HG03558 (cell line): ENCODE data around the gene FCHO1.

Experiments used
- ATAC-seq: cut with Tn5 transposase; IDR thresholded peaks from one replicate; pipeline ENCODE4 v1.9.1; 2021; ENCODE audit warnings: moderate number of reproducible peaks; ENCODE audit not compliant: unreplicated experiment; ENCODE audit errors: extremely low read depth

The FCHO1 gene, protein sequence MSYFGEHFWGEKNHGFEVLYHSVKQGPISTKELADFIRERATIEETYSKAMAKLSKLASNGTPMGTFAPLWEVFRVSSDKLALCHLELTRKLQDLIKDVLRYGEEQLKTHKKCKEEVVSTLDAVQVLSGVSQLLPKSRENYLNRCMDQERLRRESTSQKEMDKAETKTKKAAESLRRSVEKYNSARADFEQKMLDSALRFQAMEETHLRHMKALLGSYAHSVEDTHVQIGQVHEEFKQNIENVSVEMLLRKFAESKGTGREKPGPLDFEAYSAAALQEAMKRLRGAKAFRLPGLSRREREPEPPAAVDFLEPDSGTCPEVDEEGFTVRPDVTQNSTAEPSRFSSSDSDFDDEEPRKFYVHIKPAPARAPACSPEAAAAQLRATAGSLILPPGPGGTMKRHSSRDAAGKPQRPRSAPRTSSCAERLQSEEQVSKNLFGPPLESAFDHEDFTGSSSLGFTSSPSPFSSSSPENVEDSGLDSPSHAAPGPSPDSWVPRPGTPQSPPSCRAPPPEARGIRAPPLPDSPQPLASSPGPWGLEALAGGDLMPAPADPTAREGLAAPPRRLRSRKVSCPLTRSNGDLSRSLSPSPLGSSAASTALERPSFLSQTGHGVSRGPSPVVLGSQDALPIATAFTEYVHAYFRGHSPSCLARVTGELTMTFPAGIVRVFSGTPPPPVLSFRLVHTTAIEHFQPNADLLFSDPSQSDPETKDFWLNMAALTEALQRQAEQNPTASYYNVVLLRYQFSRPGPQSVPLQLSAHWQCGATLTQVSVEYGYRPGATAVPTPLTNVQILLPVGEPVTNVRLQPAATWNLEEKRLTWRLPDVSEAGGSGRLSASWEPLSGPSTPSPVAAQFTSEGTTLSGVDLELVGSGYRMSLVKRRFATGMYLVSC

DNA sequence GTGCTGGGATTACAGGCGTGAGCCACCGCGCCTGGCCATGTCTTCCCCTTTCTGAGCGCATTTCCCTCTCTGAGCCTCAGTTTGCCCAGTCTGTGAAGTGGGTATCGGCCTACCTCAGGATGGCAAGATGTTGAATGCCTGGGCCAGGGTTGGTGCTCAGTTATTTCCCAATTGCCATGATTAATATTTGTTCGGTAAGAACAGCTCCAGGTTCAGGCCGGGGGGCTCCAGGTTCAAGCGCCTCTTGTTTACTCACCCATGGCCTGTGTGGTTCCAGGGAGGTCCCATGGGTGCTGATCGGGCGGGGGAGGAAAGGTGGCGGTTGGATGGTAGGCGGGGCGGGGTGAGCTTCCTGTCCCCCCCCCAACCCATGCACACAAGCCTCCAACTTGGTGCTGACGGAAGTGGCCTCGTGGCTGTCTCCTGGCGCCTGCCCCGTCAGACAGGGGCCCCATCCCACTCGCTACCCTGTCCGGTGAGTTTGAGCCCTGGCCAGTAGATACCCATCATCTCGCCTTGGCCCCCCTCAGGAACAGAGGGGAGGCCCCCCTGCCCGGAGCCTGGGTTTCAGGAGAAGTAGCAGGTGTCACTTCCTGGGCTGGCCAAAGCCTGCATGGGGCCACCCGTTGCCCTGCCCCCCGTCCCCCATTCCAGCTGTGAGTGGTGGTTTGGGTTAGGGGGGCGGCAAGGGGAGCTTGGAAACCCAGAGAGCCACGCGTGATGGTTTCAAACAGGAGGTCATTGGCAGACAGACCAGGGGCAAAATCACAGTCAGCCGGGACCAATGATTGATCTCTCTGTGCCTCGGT is at the start of gene FCHO1:
Gene FCHO1 (plus strand): TSS at position 375 of the 809 bp plus-strand sequence. CDS start 3,688 bp downstream, outside the sequence.
- ATAC-seq, result no peak

DNA sequence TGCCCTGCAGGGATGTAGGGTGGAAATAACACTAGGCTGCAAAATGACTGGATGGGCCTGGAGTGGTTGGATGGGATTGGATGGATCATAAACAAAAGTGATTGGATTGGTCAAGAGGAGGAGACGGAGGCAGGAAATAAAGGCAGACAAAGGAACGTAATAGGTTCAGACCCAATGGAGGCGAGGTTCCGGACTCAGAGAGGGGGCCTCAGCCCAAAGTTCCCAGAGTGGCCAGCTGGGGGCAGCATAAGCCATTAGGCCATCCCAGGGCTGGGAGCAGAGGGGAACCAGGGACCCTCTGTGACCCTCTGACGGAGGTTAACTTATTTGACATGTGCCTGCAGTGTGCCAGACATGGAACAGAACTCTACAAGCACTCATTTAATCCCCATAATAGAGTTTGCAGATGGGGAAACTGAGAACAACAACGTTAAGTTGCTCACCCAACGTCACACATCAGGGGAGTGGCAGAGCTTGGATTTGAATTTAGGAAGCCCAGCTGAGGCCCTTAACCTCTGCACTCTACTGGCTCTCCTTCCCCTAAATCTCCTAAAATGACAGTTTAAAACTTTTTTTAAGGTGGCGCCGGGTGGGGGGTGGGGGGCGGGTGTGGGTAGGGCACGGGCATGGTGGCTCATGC is 47.3 kb upstream of the FCHO1 start:
- no peak for ATAC-seq

DNA sequence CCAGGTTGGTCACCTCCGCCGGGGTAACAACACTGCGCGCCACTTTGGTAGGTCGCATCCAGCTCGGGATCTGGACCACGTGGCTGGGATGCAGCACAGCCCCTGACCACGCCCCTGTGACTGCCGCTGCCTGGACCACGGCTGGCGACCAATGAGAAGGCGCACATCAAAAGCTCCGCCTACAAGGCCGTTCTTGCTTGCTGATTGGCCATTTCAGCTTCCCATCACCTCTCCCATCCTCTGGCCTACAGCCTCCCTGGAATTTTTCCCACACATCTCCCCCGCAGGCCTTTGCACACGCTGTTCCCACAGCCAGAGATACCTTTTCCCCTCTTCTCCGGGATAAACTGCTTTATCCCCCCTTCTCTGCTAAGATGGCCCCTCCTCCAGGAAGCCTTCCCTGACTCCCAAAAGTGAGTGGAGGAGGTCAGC is 44.5 kb upstream of the FCHO1 start:
- no peak for ATAC-seq

DNA sequence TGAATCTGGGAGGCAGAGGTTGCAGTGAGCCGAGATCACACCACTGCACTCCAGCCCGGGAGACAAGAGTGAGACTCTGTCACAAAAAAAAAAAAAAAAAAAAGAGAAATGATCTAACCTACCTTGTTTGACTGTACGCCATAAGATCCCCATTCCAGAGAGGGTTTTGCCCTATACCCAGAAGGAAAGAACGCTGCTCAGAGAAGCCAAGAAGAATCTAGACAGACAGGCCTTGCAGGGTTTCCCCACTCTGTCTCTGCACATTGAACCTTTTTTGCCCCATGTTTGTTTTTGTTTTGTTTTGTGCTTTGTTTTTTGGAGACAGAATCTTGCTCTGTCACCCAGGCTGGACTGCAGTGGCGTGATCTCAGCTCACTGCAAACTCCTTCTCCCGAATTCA is 39.4 kb upstream of the FCHO1 start:
- no peak for ATAC-seq

DNA sequence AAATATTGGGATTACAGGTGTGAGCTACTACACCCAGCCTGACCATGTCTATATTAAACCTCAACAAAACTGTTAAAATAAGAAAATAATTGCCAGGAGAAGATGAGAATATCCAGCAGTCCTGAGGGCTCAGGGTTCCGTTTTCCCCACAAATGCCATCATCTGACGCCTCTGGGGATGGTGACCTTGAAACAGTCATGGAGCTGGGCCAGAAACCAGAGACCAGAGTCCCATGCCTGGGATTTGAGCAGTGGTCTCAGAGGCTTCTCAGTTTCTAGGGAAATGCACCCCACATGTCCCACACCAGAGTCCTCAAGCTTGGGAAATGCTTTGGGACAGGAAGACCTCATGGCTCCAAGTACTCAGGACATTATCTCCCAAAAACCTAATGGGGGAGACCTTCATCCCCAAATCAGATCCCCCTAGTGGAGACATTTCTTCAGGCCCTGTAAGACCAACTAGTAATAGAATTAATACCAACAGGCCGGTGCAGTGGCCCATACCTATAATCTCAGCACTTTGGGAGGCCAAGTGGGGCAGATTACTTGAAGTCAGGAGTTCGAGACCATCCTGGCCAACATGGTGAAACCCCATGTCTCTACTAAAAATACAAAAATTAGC is 34.9 kb upstream of the FCHO1 start:
- no peak for ATAC-seq

DNA sequence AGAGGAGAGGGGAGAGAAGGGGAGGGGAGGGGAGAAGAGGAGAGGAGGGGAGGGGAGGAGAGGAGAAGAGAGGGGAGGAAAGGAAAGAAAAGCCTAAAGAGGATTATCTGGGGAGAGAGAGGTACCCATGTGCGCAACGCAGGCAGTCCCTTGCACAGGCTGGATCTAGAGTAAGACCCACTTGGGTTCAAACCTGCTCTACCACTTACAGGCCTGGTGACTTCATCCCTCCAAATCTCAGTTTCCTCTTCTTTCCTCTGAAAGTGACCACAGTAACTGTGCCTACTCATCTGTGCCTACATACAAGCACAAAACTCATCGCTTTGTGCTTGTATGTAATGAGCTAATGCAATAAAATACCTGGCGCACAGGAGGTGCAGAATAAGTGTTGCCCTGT is 32.7 kb upstream of the FCHO1 start:
- ATAC-seq, result no peak

DNA sequence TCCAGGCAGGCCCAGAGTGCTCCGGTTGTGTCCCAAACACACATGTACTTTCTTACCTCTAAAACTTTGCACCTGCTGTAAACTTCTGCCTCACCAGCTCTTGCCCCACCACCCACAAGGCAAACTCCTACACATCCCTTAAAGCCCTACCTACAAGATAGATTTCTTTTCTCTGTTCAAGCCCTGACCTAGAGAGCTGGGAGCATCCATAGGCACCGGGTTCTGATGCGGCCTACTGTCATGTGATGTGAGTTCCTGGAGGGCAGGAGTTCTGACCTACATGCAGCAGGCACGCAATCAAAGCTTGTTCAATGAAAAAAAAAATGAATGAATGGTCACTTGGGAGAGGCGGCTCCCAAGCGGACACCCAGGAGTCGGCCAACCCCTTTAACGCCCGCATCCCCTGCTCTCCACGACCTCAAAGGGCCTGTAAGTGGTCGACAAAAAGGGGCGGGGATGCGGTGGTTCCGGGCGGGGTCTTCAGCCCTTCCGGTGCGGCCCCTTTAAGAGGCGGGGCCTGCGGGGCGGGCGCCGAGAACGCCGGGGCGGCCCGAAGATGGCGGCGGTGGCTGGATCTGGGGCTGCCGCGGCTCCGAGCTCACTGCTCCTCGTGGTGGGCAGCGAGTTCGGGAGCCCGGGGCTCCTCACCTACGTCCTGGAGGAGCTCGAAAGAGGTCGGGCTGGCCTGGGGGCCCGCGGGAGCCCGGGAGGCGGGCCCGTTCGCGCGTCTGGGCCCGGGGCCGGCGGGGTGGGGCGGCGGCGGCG is 32.1 kb upstream of the FCHO1 start, which contains the start of gene MAP1S:
Gene MAP1S (plus strand): TSS at position 534 of the 765 bp plus-strand sequence. CDS start 23 bp downstream, at position 557.
- ATAC-seq, result no peak

DNA sequence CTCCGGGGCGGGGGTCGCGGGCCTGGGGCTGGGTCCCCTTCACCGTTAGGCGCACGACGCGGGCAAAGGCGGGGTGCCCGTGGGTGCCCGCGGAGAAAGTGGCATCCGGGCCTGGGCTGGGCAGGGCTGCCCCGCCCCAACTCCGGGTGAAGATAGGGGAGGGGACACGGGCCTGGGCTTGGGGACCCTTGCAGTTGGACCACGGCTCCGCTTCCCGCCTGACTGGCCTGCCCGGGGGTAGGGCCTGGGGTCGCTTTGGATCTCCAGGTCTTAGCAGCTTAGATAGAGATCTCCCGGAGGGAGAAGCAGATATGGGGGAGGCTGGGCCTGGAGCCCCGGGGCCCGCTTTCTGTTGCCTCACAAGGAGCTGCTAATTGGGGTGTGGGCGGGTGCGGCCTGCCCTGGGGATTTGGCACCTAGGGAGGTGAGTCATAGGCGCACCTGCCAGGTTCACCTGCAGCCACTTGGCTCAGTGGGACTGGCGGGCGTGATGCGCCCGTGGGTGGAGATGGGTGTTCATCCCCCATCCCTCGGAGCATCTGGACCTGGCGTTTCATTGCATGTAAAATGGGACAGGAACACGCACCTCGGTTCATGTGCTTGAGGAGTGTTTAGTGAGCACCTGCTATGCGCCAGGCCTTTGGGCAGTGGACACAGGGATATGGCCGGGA is 31.4 kb upstream of the FCHO1 start:
- no peak for ATAC-seq

DNA sequence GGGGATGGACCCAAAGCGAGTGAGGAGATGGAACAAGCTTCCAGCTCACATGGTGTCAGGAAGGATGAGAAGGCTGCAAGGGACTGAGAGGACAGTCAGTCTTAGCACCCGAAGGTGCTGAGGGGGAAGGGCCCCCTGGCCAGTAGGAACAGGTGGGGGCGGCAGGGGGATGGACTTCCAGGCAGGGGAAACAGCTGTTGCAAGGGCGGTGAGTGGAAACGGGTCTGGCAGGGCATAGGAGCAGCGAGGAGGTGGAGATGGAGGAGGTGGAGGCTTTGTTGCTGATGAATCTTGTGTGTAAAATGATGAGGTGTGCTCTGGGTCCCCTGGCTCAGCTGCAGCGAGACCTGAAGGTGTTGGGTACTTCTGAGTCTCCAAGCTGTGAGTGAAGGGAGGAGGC is 30.8 kb upstream of the FCHO1 start:
- no peak for ATAC-seq

DNA sequence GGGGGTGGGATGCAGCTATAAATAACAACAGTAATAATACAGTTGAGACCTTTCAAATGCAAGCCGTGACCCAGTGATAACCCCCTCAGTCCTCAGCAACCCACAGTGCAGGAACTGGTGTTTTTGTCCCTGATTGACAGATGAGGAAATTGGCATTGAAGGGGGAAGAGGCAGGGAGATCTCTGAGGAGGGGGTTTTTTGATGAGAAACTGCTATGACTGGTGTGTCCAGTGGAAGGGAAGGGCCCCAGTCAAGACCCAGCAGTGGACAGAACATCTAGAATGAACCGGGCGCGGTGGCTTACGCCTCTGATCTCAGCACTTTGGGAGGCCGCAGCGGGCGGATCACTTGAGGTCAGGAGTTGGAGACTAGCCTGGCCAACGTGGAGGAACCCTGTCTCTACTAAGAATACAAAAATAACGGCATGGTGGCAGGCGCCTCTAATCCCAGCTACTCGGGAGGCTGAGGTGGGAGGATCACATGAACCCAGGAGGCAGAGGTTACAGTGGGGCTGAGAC is 30.1 kb upstream of the FCHO1 start:
- ATAC-seq, result no peak

DNA sequence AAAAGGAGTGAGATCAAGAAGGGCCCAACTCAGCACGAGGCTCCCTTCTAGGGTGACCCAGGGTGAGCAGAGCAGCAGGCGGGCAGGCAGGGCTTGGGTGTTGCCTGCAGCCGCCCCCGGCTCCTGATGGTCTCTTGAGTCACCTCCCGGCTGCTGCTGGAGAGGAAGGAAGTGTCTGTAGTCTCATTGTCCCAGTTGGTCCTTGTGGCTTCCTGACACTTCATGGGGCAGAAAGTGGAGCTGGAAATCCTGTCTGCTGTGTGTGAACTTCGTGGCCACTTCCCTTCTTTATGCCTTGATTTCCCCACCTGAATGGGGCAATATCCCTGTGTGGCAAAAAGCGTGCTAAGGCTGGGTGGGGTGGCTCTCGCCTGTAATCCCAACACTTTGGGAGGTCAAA is 29.5 kb upstream of the FCHO1 start:
- no peak for ATAC-seq

DNA sequence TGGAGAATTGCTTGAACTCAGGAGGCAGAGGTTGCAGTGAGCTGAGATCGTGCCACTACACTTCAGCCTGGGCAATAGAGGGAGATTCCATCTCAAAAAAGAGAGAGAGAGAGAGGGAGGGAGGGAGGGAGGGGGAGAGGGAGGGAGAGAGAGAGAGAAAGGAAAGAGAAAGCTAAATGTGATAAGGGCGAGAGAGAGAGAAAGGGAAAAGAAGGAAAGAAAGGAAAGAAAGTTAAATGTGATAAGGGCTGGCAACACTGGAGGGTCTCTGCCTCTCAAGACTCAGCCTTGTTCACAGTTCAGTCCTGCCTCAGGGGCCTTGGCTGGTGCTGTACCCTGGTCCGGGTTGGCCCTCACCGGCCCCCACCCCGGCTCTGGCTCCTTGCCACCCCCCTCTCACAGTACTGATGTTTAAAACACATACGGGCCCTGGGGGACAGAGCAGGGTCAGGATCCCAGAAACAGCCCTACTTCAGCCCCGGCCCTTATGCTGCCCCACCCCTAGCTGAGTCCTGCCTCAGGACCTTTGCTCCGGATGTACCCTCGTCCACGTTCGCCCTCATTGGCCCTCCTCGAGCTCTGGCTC is 28.5 kb upstream of the FCHO1 start:
- ATAC-seq, result no peak

DNA sequence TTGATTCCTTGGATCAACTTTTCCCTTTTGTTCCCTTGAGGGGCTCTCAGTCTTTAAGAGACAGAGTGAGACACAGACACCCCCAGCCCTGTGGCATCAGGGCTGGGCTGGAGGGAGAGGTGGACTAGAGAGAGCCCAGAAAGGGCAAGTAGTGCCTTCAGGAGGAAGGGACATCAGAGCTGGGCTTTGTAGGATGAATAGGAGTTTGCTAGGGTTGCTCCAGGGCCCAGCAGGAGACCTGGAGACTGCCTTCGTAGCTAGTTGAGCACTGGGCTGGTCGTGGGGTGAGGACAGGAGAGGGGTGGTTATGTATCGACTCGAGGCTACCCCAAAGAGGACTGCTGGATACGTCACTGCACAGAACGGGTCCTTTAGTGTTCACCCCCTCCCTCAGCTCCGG is 26.6 kb upstream of the FCHO1 start:
- no peak for ATAC-seq

DNA sequence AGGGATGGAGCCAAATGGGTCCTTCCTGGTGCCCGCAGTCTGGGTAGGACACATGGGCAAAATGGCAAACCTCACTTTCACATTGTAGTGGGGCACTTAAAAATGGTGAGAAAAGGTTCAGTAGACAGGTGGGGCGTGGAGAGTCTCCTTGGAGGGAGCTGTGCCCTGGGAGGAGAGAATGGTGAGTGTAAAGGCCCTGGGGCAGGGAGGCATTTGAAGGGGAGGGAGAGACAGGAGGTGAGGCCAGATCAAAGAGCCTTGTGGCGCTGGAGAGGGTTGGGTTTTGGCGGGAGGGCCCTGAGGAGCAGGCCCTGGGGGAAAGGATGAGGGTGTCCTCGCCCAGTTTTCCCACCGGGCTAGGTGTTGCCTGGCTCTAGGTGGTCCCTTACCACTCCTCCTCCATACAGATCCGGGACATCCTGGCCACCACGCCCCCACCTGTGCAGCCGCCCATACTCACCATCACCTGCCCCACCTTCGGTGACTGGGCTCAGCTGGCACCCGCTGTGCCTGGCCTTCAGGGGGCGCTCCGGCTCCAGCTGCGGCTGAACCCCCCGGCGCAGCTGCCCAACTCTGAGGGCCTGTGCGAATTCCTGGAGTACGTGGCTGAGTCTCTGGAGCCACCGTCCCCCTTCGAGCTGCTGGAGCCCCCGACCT is 25.7 kb upstream of the FCHO1 start:
- no peak for ATAC-seq

DNA sequence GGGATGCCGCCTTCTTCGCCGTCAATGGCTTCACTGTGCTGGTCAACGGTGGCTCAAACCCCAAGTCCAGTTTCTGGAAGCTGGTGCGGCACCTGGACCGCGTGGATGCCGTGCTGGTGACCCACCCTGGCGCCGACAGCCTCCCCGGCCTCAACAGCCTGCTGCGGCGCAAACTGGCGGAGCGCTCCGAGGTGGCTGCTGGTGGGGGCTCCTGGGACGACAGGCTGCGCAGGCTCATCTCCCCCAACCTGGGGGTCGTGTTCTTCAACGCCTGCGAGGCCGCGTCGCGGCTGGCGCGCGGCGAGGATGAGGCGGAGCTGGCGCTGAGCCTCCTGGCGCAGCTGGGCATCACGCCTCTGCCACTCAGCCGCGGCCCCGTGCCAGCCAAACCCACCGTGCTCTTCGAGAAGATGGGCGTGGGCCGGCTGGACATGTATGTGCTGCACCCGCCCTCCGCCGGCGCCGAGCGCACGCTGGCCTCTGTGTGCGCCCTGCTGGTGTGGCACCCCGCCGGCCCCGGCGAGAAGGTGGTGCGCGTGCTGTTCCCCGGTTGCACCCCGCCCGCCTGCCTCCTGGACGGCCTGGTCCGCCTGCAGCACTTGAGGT is 25.0 kb upstream of the FCHO1 start:
- no peak for ATAC-seq

DNA sequence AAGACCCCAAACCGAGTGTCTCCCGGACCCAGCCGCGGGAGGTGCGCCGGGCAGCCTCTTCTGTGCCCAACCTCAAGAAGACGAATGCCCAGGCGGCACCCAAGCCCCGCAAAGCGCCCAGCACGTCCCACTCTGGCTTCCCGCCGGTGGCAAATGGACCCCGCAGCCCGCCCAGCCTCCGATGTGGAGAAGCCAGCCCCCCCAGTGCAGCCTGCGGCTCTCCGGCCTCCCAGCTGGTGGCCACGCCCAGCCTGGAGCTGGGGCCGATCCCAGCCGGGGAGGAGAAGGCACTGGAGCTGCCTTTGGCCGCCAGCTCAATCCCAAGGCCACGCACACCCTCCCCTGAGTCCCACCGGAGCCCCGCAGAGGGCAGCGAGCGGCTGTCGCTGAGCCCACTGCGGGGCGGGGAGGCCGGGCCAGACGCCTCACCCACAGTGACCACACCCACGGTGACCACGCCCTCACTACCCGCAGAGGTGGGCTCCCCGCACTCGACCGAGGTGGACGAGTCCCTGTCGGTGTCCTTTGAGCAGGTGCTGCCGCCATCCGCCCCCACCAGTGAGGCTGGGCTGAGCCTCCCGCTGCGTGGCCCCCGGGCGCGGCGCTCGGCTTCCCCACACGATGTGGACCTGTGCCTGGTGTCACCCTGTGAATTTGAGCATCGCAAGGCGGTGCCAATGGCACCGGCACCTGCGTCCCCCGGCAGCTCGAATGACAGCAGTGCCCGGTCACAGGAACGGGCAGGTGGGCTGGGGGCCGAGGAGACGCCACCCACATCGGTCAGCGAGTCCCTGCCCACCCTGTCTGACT is 24.1 kb upstream of the FCHO1 start:
- ATAC-seq, result no peak
